ENCODE data around the gene HDAC4. TPM values are rescaled to one million over a fixed set of nuclear protein-coding genes. Genes with fewer than 3 reads are reported as not detected.

Gene HDAC4
- polyA plus RNA-seq, 4 donors = 12.0 to 14.1 (median 12.6) TPM

GRCh38 chr2:239138610-239139009 lies 262.2 kb downstream of the HDAC4 start:
- DNase-seq (ENCODE audit: low read depth in 4 of 4, low spot score in 3 of 4) = no peak

DNA sequence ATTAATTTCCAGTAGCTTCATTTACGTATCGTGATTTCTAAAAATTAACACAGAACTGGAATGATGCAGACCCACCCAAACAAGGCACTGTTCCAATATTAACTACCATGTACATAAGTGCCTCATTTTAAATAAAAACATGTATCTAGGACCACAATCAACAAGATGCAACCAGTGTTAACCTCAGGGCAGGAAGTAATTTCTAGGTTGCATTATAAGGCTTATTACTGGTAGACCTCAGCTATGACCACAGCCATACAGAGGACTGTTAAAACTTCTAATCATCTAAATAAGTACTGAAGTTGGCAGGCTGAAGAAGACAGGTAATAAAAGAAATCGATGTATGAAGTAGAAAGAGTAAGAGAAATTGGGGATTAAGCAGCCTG lies 262.9 kb downstream of the HDAC4 start:
- no peak for DNase-seq (ENCODE audit: low read depth in 4 of 4, low spot score in 3 of 4)

DNA sequence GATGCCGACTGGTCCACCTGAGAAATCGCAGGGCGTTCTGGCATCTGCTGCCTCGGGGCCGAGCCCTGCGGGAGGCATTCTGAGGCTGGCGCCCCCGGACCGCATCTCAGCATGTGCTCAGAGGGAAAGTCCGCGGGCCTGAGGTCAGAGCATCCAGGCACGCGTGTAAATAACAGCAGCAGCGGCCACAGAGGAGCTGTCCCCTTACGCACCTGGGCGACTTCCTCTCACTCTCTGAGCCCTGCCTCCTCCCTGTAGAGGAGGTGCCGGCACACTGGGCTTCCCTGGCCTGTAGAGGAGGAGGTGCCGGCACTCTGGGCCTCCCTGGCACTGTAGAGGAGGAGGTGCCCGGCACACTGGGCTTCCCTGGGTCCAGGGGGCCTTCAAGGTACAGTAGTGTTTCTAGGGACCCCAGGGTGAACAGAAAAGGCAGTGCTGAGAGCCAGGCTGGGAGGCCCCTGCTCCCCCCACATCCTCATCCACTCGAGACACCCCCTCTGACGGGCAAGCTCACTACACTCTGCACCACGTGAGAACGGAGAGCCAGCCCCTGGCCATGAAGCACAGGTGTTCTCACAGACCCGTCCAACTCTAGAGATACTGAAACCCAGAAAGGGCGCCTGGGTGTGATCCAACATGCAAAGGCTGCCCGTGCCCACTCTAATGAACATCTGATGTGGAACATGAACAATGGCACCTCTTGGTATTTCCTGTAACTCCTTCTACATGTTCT lies 263.5 kb downstream of the HDAC4 start:
- no peak for DNase-seq (ENCODE audit: low read depth in 4 of 4, low spot score in 3 of 4)

DNA sequence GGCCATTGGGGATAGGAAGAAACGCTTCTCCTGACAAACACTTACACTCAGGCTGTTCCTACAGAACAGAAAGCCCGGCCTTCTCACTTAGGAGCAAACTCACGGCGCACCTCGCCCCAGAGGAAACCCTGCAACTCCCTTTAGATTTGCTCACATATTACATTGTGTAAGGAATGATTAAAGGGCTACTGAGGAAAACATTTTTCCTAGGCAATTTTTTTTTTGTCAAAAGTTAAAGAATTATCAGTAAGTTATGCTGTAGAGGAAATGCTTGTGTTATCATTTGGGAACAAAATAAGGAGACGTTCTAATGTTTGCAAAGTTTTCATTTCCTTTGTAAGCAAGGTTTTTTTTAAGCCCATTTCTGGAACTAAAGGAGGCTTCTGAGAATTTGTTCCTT lies 264.1 kb downstream of the HDAC4 start:
- no peak for DNase-seq (ENCODE audit: low read depth in 4 of 4, low spot score in 3 of 4)

GRCh38 chr2:239136203-239136602 lies 264.6 kb downstream of the HDAC4 start:
- DNase-seq (ENCODE audit: low read depth in 4 of 4, low spot score in 3 of 4) = no peak

GRCh38 chr2:239135531-239135930 lies 265.3 kb downstream of the HDAC4 start:
- no peak for DNase-seq (ENCODE audit: low read depth in 4 of 4, low spot score in 3 of 4)

- no peak for DNase-seq (ENCODE audit: low read depth in 4 of 4, low spot score in 3 of 4)
Observed at GRCh38 chr2:239133945-239134570, 266.8 kb downstream of the HDAC4 start.

- no peak for DNase-seq (ENCODE audit: low read depth in 4 of 4, low spot score in 3 of 4)
Observed at GRCh38 chr2:239132786-239133185, 268.0 kb downstream of the HDAC4 start.

DNA sequence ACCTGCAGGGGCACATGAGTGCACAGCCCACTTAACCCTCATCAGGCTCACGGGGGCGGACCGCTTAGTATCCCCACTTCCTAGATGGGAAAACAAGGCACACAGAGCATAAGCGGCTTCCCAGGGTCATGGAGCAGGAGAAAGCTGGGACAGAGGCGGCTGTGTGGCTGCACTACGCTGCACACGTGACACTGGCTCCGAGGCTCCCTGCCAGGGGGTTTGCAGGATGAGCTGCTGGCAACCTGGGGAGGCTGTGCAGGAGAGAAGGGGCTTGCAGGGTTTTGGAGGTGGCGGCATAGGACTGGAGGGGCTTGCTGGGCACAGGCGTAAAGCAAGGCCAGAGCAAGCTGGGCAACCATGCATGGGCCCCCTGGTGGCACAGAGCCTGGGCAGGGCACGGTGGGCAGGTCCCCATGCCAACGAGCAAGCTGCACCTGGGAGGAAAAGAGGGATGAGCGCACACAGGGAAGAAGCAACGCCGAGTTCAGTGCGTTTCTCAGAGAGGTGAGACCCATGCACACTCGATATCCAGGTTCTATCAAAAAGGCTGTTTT lies 268.6 kb downstream of the HDAC4 start:
- DNase-seq (ENCODE audit: low read depth in 4 of 4, low spot score in 3 of 4) = no peak

GRCh38 chr2:239131521-239131920 lies 269.3 kb downstream of the HDAC4 start:
- DNase-seq (ENCODE audit: low read depth in 4 of 4, low spot score in 3 of 4) = no peak

DNA sequence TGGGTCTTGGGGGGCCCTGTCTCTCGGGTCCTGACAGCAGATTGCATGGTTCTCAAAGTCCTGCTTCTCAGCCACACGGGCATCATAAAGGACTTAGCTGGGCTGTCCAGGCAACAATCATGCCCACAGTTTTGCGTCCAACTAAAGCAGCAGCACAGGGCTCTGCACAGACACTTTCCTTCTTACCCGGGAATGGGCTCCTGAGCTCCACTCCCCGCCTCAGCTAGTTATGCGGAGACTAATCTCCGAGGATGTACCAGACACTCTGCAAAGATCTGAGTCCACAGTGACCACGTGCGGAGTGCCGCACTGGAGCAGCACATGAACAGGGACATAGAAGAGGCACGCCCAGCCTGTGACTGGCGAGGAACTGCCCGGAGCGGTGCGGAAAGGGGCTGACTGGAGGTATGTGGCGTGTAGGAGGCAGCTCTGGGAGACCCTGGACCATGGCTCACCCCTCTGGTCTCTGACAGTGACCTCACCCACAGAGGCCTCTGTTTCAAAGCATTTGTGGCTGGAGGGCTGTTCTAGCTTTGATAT lies 270.0 kb downstream of the HDAC4 start:
- DNase-seq (ENCODE audit: low read depth in 4 of 4, low spot score in 3 of 4) = no peak

GRCh38 chr2:239130041-239130440 lies 270.8 kb downstream of the HDAC4 start:
- no peak for DNase-seq (ENCODE audit: low read depth in 4 of 4, low spot score in 3 of 4)

DNA sequence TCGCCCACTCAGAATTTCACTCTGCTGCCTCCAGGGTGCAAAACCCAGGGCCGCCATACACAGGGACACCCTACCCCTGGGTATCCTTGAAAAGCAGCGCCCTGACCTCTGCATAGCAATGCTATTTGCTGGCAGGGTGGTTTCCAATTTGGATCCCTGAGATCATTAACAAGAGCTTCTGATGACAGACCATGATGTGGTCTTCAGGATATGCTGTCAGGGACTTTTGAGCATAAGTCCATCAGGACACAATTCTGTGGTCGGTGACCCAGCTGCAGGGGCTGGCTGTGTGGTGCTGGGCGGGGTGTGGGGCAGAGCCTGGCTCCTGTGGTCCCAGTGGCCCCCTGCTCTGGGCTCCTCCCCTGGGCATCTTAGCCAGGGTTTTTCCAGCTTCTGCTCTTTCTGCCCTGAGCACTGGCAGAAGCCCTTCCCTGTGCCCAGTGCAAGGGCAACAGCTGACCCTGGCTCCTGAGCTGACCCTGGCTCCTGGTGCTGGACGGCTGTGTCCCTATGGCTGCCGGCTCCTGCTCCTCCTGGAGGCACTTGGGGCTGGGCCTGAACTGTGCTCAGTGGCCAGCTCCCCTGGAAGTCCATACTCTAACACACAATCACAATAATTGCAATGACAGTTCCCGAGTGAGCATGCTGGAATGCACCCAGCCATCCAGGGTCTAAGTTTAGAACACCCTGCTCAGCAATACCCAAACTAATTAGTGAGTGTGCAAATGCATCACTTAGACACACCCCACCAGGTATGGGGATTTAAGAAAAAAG lies 271.5 kb downstream of the HDAC4 start:
- no peak for DNase-seq (ENCODE audit: low read depth in 4 of 4, low spot score in 3 of 4)

DNA sequence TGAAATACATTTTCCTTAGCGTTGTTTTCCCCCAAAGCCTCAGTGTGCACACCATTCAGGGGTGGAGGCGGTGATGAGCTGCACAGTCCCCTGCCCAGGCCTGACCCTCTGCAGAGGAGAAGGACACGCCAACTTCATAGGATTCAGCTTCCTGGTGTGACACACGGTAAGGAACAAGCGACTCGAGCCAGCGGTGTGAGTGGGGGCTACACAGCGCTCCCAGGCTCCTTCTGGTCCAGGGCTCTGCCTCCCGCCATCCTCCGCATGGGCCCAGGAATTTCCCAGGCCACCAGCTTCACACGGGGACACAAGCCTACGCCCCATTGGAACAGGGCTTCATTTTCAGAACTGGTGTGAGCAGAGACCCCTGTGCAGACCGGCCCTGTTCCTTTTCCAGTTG lies 272.1 kb downstream of the HDAC4 start:
- DNase-seq (ENCODE audit: low read depth in 4 of 4, low spot score in 3 of 4) = no peak

DNA sequence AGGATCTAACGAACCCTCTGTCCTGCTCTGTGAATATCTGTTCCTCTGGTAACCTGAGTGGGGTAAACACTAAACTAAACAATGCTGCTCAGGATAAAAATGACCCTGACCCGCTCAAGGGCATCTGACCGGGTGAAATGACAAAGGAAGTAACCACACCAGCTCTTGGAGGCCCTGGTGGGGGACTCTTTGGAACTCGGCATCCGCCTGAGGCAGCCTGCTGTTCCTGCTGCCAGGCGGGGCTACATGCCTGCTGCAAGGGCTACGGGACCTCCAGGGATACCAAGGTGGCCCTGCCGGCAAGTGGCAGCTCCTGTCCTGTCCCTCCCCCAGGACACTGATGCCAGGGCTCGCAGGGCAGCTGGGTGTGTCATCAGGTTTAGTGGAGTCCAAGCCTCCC lies 273.3 kb downstream of the HDAC4 start:
- DNase-seq (ENCODE audit: low read depth in 4 of 4, low spot score in 3 of 4) = no peak

DNA sequence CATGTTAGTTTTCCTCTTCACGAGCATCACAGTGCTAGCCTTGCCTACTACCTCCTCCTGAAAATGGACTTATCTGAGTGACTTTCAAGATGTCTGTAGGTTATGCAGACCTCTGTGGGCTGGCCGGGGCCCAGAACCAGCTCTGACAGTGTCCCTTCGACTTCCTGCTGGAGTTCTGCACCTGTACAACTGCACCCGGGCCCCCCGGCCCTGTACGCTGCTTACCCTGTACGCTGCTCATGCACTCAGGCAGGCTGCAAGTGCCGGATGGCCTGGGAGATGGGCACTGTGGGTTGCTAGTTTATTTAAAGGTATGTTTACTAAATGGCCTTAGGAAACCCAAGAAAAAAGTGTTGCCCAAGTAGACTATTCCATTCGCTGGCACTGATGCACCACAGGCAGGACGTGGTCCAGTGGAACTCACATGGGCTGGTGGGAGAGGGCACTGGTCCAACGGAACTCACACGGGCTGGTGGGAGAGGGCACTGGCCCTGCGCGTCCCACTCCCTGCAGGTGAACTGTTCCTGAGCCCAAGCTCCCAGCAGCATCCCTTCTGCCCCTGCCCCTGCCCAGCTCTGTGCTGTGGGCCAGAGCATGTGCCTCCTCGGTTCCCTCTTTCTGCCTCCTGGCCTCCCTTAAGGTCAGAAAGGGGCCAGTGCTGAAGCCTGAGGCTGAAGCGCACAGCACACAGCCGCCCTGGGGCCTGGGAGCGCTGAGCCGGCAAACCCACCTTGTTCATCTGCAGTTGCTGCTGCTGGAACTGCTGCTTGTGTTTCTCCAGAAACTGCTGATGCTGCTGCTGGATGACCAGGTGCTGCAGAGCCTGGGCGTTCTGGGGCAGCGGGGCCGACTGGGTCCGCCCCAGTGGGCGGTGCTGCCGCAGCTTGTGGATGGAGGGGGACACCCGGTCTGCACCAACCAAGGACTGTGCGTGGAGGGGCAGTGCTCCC lies 274.8 kb downstream of the HDAC4 start:
- no peak for DNase-seq (ENCODE audit: low read depth in 4 of 4, low spot score in 3 of 4)

DNA sequence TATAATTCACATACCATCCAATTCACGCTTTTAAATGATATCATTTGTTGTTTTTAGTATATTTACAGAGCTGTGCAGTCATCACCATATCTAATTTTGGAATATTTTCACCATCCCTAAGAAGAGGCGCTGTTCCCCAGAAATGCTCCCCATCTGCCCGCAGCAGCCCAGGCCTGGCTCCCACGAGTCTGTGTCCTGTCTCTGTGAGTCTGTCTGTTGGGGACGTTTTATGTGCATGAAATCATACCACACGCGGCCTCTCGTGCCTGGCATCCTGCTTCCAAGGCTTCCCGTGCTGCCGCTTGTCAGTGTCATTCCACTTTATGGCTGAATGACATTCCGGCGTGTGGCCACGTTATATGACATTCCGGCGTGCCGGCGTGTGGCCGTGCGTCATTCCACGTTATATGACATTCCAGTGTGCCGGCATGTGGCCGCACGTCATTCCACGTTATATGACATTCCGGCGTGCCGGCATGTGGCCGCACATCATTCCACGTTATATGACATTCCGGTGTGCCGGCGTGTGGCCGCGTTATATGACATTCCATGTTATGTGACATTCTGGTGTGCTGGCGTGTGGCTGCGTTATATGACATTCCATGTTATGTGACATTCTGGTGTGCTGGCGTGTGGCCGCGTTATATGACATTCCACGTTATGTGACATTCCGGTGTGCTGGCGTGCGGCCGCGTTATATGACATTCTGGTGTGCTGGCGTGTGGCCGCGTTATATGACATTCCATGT lies 276.5 kb downstream of the HDAC4 start:
- no peak for DNase-seq (ENCODE audit: low read depth in 4 of 4, low spot score in 3 of 4)

GRCh38 chr2:239122421-239123110 lies 278.3 kb downstream of the HDAC4 start:
- DNase-seq (ENCODE audit: low read depth in 4 of 4, low spot score in 3 of 4) = no peak

GRCh38 chr2:239121600-239122012 lies 279.2 kb downstream of the HDAC4 start:
- DNase-seq (ENCODE audit: low read depth in 4 of 4, low spot score in 3 of 4) = no peak
